GM23248 (cell line): ENCODE data around the gene OR51B5.

Source experiments
- EZH2 ChIP-seq: fragments of 200-600 bp; sonication (generic); IDR thresholded peaks from 2 replicates; pipeline ENCODE4 v1.6.1; 2018; ENCODE audit warnings: antibody characterized with exemption, mild to moderate bottlenecking; ENCODE audit not compliant: insufficient read depth, poor library complexity, severe bottlenecking
- EZH2phosphoT487 ChIP-seq: fragments of 200-600 bp; sonication (generic); IDR thresholded peaks from 2 replicates; pipeline ENCODE4 v1.6.1; 2018; ENCODE audit warnings: antibody characterized with exemption, moderate library complexity, mild to moderate bottlenecking, low read depth; ENCODE audit not compliant: insufficient read depth

GRCh38 chr11:5297721-5298323 is 45.5 kb downstream of the OR51B5 start:
- TF ChIP-seq EZH2 (no peak), EZH2phosphoT487 (no peak)
